PC-9 (cell line): ENCODE results near the gene ACYP1. TPM values are rescaled to one million over a fixed set of nuclear protein-coding genes. Genes with fewer than 3 reads are reported as not detected.

Experiments
- BruUV-seq: library from RNA; stranded (reverse); fragments of 400-500 nt; replicated peaks from 2 replicates; lab custom pipeline; 2021; lab: Mats Ljungman, UMichigan
- CTCF ChIA-PET: fragments of 300-600 bp; sonication (Branson Sonifier 250); formaldehyde crosslinking; loops from one replicate; lab custom pipeline; 2022; ENCODE audit warnings: antibody characterized with exemption; lab: Charles Lee
- POLR2A ChIA-PET: fragments of 300-600 bp; sonication (Branson Sonifier 250); formaldehyde crosslinking; loops from one replicate; lab custom pipeline; 2022; ENCODE audit warnings: antibody characterized with exemption; ENCODE audit not compliant: unreplicated experiment; lab: Charles Lee
- DNase-seq, 2 experiments: peaks; one replicate each; pipeline versions ENCODE4 v3.0.0 to v3.0.0-alpha.2; 2015 to 2022; ENCODE audit warnings: mixed read lengths in 1 of 2
- H2AFZ ChIP-seq: fragments of 200-600 bp; sonication (generic); 2 replicates; pipeline ENCODE4 v1.8.1; 2017; ENCODE audit warnings: antibody characterized with exemption
- H3F3A ChIP-seq: fragments of 200-600 bp; sonication (generic); 2 replicates; pipeline ENCODE4 v1.8.1; 2017; ENCODE audit warnings: antibody characterized with exemption, mild to moderate bottlenecking, low read depth; ENCODE audit not compliant: insufficient read depth
- H3K27ac ChIP-seq: fragments of 200-600 bp; sonication (generic); 2 replicates; pipeline ENCODE4 v1.6.1; 2016; ENCODE audit warnings: mixed run types
- H3K27me3 ChIP-seq: fragments of 200-600 bp; sonication (generic); 2 replicates; pipeline ENCODE4 v1.6.1; 2016; ENCODE audit warnings: low read depth, mixed run types; ENCODE audit not compliant: insufficient read depth
- H3K36me3 ChIP-seq: fragments of 200-600 bp; sonication (generic); 2 replicates; pipeline ENCODE4 v1.6.1; 2016; ENCODE audit warnings: low read depth, mixed run types
- H3K4me1 ChIP-seq: fragments of 200-600 bp; sonication (generic); replicated peaks from 2 replicates; pipeline ENCODE4 v1.6.1; 2016; ENCODE audit warnings: mixed run types; ENCODE audit not compliant: insufficient read depth
- H3K4me2 ChIP-seq: fragments of 200-600 bp; sonication (generic); 2 replicates; pipeline ENCODE4 v1.6.1; 2017; ENCODE audit warnings: mixed run types
- H3K4me3 ChIP-seq: fragments of 200-600 bp; sonication (generic); 2 replicates; pipeline ENCODE4 v1.6.1; 2016; ENCODE audit warnings: mixed run types
- H3K79me2 ChIP-seq: fragments of 200-600 bp; sonication (generic); 2 replicates; pipeline ENCODE4 v1.6.1; 2017; ENCODE audit warnings: low read depth, mixed run types
- H3K9me2 ChIP-seq: fragments of 200-600 bp; sonication (generic); 2 replicates; pipeline ENCODE4 v1.8.1; 2017; ENCODE audit warnings: mild to moderate bottlenecking; ENCODE audit not compliant: insufficient read depth
- H3K9me3 ChIP-seq: fragments of 200-600 bp; sonication (generic); 2 replicates; pipeline ENCODE4 v1.8.1; 2016; ENCODE audit warnings: low read depth; ENCODE audit not compliant: insufficient read depth
- H4K20me1 ChIP-seq: fragments of 200-600 bp; sonication (generic); 2 replicates; pipeline ENCODE4 v1.8.1; 2017; ENCODE audit not compliant: insufficient read depth
- EZH2 ChIP-seq: fragments of 200-600 bp; sonication (generic); IDR thresholded peaks from 2 replicates; pipeline ENCODE4 v1.8.0; 2017; ENCODE audit warnings: antibody characterized with exemption, low read depth
- intact Hi-C: fragments of 100-400 bp; cut with micrococcal nuclease; formaldehyde crosslinking; loops from one replicate; pipeline ENCODE4 v1.10.0; 2022; ENCODE audit not compliant: unreplicated experiment
- total RNA-seq: library from RNA; stranded (reverse); gene quantifications from 2 replicates; pipeline ENCODE4 v1.2.3, GENCODE V29; 2021
- TF ChIP-seq, protein P1 (sequence below): fragments of 200-600 bp; sonication (generic); conservative IDR thresholded peaks from 2 replicates; pipeline ENCODE4 v1.6.1; 2017; ENCODE audit warnings: mixed run types, antibody characterized with exemption, mild to moderate bottlenecking, moderate library complexity

ACYP1 gene
- total RNA-seq, 1 experiment from 2014 or later = 98.9 TPM

DNA sequence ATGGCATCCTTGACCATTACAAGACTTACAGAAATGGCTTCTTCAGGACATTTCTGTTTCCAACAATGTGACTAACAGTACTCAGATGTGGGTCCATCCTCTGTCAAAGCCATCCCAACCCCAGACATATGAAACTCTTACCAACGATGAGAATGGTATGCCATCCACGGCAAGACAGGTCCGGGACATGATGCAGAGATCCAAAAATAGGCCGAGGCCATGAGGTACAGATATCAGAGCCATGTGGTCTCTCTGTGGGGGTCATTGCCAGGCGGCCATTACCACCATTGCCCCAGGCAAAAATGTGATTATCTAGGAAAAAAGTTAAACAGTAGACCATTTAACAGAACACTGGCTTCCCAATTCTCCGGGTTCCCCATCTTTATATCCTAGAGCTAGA lies 33.1 kb upstream of the ACYP1 start:
- no TSS peak for BruUV-seq
- 0 out of 2 replicates have a peak, but pooled peaks cover 4% of the 10 kb centered on the region for H4K20me1 ChIP-seq
- intact Hi-C loops = no loop called here
- H3K9me3 ChIP-seq = no peaks in the 10 kb centered on the region
- no peak overlapping the region for H3K4me2 ChIP-seq
- peaks cover 5% of the 10 kb centered on the region; the same call in 1 of the 2 replicates for H3F3A ChIP-seq
- ChIA-PET POLR2A (no interaction called here), CTCF (no interaction called here)
- no peaks in the 10 kb centered on the region for H3K79me2 ChIP-seq
- no peak for DNase-seq
- no peak overlapping the region for H3K27ac ChIP-seq
- H2AFZ ChIP-seq = no peak overlapping the region
- H3K4me3 ChIP-seq = no peak overlapping the region
- H3K36me3 ChIP-seq = peaks cover 72% of the 10 kb centered on the region
- H3K9me2 ChIP-seq = no peaks in the 10 kb centered on the region
- TF ChIP-seq, protein P1, sequence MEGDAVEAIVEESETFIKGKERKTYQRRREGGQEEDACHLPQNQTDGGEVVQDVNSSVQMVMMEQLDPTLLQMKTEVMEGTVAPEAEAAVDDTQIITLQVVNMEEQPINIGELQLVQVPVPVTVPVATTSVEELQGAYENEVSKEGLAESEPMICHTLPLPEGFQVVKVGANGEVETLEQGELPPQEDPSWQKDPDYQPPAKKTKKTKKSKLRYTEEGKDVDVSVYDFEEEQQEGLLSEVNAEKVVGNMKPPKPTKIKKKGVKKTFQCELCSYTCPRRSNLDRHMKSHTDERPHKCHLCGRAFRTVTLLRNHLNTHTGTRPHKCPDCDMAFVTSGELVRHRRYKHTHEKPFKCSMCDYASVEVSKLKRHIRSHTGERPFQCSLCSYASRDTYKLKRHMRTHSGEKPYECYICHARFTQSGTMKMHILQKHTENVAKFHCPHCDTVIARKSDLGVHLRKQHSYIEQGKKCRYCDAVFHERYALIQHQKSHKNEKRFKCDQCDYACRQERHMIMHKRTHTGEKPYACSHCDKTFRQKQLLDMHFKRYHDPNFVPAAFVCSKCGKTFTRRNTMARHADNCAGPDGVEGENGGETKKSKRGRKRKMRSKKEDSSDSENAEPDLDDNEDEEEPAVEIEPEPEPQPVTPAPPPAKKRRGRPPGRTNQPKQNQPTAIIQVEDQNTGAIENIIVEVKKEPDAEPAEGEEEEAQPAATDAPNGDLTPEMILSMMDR = no peak
- TF ChIP-seq EZH2 = no peak
- no peaks in the 10 kb centered on the region for H3K27me3 ChIP-seq
- no peaks in the 10 kb centered on the region for H3K4me1 ChIP-seq

DNA sequence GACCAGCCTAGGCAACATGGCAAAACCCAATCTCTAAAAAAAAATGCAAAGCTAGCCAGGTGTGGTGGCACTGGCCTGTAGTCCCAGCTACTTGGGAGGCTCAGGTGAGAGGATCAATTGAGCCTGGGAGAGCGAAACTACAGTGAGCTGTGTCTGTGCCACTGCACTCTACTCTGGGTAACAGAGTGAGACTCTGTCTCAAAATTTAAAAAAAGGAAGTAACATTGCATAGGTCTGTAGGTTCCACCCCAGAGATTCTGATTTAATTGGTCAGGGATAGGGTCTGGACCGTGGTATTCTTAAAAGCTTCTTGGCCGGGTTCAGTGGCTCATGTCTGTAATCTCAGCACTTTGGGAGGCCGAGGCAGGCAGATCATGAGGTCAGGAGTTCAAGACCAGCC lies 31.9 kb upstream of the ACYP1 start:
- no peak for TF ChIP-seq EZH2
- TF ChIP-seq, protein P1 = no peak
- no peaks in the 10 kb centered on the region for H4K20me1 ChIP-seq
- no peak for DNase-seq
- no peaks in the 10 kb centered on the region for H3K27me3 ChIP-seq
- no peak overlapping the region for H2AFZ ChIP-seq
- BruUV-seq = no TSS peak
- no peak overlapping the region for H3K4me3 ChIP-seq
- peaks cover 76% of the 10 kb centered on the region for H3K36me3 ChIP-seq
- CTCF ChIA-PET = interaction anchor here (0.5 to 0.6 kb wide), 3 partner anchors 15 to 178 kb away, joined by 3 to 6 read pairs (median 3); no protein-coding TSS in a partner anchor
- H3F3A ChIP-seq = no peaks in the 10 kb centered on the region
- H3K9me3 ChIP-seq = no peaks in the 10 kb centered on the region
- no peaks in the 10 kb centered on the region for H3K9me2 ChIP-seq
- H3K27ac ChIP-seq = no peak overlapping the region
- H3K79me2 ChIP-seq = no peaks in the 10 kb centered on the region
- H3K4me1 ChIP-seq = no peaks in the 10 kb centered on the region
- POLR2A ChIA-PET = no interaction called here
- intact Hi-C loops = no loop called here
- H3K4me2 ChIP-seq = no peak overlapping the region

DNA sequence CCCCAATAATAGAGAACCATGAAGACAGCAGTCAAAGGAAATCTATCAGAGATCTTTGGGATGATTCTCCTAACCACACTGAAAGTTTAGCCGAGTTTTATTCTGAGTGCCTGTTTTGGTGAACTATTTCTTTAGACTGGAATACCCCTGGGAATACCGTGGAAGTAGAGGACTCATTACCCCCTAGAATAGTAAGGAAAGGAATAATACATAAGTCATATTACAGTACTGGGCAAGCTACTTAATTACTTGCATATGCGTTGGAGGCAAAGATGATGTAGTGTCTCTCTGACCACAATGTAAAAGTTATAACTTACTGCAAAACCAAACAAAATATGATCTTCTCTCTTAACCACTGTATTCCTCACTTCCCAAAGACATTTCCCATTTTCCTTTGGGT lies 31.1 kb upstream of the ACYP1 start:
- intact Hi-C loops = no loop called here
- CTCF ChIA-PET = no interaction called here
- H3F3A ChIP-seq = no peaks in the 10 kb centered on the region

More for the DNA sequence above, 31.1 kb upstream of the ACYP1 start:
- Histone ChIP-seq H3K36me3 (peaks cover 76% of the 10 kb centered on the region), H3K27ac (no peak overlapping the region), H3K9me3 (no peaks in the 10 kb centered on the region), H3K27me3 (no peaks in the 10 kb centered on the region), H3K4me1 (no peaks in the 10 kb centered on the region), H3K4me2 (no peak overlapping the region), H2AFZ (no peak overlapping the region), H3K4me3 (no peak overlapping the region), H4K20me1 (no peaks in the 10 kb centered on the region), H3K79me2 (no peaks in the 10 kb centered on the region), H3K9me2 (no peaks in the 10 kb centered on the region)
- BruUV-seq = no TSS peak
- POLR2A ChIA-PET = interaction anchor here (0.6 to 0.7 kb wide), 2 partner anchors 155 to 744 kb away, joined by 3 to 4 read pairs; no protein-coding TSS in a partner anchor
- TF ChIP-seq, protein P1 = no peak
- DNase-seq = no peak
